ENCODE results near the gene CFL1.

The CFL1 gene

DNA sequence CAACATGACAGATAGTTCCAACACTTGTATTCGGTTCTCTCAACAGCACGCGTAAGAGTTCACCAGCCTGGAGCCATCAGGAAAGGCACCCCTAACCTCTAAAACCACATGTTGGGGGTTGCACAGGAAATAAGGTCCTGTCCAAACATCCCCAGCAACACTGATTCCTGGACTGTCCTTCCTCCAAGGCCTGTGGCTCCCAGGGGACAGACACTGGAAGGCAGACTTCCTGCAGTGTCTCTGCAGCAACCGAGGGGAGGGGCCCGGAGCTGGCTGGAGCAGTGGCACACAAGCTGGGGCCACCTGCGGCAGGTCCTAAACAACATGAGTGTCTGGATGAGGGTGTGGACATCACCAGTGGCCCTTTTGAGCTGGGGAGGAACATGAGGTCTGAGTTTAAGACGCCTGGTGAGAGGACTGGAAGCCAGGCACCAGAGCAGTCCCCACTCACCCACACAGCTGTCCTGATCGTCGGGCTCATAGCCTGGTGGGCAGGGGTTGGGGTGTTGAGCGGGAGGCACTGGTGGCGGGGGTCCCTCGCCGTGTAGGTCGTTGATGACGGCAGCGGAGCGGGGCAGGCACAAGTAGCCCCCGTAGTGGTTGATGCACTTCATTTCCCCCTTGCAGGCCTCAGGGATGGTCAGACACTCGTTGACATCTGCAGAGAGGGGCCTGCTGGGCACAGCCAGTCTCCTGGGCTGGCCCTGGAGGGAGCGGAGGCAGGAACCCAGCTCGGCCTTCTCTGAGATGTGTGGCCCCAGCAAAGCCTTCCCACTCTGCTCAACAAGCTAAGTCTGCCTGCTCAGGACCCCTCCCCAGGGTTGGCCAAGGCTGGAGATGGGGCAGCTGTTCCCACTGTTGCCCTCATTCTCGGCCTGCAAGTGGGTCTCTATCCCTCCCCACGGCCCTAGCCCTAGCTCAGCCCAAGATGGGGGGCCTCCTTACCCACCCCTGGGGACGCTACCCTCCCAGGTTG lies 13.0 kb upstream of the CFL1 start:
- DNase-seq (ENCODE audit: low read depth, low spot score), result peak; percentile 10

DNA sequence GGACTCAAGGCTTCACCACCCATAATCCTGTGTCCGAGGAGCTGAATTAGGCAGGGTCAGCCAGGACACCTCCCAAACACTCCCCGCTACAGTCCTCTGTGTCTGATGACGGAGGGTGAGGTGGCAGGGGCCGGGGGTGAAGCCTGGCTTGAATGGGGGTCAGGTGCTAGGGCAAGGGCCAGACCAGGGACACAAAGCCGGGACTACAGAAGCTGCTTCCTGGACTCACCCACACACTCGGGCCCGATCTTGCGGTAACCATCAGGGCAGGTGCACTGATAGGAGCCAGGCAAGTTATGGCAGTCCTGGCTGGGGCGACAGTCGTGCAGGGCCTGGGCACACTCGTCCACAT lies 12.3 kb upstream of the CFL1 start:
- DNase-seq (ENCODE audit: low read depth, low spot score), result no peak

DNA sequence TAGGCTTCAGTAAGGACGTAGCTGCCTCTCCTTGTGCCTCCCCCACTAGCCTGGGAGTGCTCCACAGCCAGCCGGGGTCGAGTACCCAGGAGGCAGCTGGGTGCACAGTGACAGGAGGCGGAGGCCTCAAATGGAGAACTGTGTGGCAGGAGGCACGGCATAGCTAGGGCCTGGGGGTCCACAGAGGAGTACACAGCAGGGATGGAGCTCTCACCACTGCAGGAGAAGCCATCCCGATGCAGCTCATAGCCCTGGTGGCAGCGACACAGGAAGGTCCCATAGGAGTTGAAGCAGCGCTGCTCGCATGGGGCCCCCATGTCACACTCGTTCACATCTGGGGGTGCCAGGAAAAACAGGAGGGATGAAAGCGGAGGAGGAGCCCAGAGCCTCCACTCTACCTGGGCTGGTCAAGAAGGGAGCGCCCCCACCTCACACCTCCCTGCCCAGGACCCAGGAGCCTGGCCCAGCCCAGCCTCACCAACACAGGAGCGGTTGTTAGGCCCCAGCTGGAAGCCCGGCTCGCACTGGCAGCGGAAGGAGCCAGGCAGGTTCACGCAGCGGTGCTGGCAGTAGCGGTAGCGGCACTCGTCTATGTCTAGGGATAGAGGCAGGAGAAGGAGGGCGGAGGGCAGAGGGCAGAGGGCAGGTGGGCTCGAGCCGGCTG lies 11.8 kb upstream of the CFL1 start:
- DNase-seq (ENCODE audit: low read depth, low spot score), result no peak

DNA sequence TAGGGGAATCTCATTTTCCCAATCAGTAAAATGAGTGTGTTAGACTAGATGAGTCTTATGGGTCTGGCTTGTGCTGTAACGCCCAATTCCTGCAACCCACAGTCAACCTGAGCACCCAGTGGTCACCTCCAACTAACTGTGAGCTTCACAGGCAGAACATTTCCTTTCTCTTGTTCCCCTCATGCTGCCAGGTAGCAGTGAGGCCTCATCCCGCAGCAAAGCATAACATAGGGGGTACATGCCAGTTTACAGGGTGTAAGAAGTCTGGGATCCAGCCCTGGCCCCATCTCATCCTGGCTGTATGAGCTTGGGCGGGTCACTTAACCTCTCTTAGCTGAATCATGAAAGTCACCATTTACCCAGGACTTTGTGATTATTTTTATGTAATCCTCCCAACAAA lies 10.9 kb upstream of the CFL1 start:
- DNase-seq (ENCODE audit: low read depth, low spot score), result no peak

DNA sequence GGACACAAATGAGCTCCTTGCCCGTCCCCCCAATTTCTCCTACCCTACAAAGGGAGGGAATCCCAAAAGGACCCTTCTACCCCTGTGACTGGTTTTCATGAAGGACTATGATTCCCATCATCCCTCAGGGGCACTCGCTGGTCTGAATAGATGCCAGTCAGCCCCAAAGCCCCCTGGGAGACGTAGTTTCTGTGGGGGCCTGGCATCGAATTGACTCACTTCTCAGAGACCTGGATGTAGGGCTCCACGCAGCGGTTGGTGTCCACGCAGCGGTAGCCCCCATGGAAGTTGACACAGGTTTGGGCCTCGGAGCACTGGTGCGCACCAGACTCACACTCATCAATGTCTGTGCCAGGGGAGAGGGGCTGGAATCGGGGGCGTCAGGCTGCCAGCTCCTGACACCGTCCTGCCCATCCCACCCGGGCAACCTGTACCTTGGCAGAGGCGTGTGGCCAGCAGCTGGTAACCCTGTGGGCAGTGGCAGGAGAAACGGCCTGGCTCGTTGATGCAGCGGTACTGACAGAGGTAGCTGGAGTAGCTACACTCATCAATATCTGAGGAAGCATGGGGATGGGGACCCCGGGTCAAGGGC lies 10.2 kb upstream of the CFL1 start:
- peak; percentile 53 for DNase-seq (ENCODE audit: low read depth, low spot score)

DNA sequence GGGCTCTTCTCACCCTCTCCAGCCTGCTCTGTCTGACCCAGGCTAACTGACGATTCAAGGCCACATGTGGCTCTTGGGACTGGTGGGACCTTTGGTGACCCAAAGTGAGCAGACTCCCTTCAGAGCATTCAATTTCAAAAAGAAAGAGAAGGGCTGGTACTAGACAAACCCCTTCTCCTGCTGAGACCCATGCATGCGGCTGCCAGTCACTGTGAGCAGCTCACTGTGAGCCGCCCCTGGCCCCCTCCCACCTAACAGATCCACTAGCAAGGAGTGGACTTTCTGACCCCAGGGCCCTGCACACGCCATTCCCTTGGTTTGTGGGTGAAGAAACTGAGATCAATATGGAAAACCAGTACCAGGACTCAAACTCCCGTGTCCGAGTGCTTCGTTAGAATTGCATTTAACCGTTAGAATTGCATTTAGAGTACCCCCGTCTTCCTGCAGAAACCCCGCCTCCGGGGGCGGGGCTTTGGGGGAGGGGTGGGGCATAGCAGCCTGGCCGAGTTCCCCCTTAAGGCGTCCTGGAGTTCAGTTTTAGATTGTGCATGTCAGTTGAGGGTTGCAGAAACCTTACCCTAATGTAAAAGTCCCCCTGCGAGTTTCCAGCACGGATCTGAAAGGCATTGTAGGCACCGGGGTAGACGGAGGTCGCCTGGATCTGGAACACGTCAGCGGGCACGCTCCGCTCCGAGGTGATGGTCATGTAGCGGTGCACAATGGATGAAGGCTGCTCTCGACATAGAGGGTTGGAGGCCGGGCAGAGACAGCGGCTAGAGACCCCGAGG lies 9.5 kb upstream of the CFL1 start:
- DNase-seq (ENCODE audit: low read depth, low spot score), result peak; percentile 51

DNA sequence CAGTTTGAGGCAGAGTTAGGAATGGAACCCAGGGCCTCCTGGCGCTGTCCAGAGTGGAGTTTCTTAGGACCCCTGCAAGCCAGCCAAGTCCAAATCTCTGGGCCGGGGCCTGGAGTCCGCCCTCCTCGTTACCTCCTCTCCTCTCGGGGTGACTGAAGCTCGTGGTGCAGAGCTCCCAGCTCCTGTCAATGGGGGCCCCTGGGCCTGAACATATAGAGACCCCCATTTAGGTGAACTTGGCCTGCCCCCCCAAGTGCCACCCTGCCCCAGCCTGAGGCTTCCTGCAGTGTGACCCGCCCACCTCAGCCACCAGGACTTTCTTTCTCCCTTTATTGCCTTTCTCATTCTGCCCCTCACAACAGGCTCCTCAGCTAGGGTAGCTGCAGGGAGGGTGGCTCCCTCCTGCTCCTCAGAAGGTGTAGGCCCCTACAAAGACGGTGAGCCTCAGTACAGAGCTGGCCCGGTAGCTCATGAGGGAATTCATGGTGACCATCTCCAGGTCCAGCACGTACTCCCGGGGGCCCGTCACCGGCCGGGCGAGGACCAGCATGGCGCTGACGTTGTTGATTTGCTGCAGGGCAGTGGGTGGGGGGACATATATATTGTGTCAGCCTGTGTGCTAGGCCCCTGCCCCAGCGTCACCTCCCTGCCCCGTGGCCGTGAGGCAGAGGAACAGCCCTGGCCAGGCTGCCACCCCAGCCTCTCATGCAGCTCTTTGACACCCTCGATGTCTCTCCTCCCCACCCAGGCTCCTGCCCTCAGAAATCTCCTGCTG lies 8.7 kb upstream of the CFL1 start:
- DNase-seq (ENCODE audit: low read depth, low spot score), result no peak

DNA sequence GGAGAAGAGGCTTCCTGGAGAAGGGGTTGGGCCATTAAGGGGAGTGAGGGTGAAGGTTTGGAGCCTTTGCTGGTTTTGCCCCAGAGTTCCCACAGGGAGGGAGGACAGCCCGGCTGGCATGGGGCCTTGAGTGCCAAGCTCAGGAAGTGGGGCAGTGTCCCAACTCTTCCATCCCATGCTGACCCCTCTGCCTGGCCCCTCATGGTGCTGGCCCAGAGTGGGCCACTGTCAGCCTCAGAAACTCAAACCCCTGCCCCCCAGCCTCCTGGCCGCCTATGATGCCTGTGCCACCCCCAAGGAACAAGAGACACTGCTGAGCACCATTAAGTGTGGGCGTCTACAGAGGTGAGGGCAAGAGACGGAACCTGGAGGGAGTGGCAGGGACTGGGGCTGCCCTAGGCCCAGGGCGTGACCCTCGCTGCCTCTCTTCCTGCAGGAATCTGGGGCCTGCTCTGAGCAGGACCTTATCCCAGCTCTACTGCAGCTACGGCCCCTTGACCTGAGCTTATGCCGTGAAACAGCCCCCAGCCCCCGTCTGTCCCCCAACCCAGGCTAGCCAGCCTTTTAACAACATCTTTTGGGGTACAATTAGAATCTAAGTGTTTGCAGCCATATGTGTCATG lies 7.7 kb upstream of the CFL1 start:
- no peak for DNase-seq (ENCODE audit: low read depth, low spot score)

DNA sequence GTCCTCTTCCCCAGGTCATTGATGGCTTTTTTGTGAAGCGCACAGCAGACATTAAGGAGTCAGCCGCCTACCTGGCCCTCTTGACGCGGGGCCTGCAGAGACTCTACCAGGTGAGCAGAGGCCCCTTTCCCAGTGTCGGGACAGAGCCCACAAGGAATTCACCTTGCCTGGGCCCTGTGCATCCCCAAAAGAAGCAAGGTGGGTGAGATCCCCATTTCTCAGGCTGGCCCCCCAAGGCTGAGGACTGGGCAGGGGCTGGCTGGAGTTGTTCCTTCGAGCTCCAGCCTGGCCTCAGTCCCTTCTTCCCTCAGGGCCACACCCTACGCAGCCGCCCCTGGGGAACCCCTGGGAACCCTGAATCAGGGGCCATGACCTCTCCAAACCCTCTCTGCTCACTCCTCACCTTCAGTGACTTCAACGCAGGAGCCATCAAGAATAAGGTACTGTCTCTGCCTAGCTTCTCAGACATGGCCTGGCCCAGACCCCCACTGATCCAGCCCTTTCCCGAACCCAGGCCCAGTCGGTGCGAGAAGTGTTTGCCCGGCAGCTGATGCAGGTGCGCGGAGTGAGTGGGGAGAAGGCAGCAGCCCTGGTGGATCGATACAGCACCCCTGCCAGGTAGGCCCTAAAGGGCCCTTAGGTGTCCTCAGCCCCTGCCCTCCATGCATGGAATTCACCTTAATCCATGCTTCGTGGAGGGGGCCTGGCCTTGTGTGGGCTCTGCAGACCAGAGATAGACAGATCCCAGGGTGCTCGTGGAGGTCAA lies 6.9 kb upstream of the CFL1 start:
- DNase-seq (ENCODE audit: low read depth, low spot score), result no peak

DNA sequence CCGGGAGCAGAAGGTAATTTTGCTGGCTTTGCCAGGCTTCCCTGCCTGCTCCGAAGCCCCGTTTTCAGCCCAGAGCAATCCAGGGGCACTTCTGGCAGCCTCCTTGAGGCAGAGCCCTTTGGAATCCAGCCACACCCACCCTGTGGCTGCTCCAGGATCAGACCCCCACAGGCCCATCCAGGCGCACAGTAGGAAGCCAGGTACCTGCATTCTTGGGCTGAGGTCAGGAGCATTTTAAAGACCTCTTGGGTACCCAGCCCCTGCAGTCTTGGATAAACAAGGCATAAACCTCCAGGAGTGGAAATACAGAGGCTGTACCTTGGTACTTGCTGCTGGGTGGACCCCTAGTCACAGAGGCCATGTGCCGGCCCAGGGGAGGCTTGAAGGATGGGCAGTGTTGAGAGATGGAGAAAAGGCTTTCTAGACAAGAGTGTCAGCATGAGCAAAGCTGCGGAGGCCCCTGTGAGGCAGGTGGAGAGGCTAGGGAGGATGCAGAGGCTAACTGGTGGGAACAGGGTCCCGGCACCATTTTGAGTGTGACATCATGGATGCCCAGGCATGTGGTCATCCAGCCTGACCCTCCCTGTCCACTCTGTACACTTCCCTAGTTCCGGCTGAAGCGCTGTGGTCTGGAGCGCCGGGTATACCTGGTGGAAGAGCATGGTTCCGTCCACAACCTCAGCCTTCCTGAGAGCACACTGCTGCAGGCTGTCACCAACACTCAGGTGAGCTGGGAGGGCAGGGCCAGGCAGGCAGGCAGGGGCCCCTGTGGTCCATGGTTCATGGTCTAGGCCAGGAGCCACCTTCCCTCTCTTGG lies 6.1 kb upstream of the CFL1 start:
- no peak for DNase-seq (ENCODE audit: low read depth, low spot score)

DNA sequence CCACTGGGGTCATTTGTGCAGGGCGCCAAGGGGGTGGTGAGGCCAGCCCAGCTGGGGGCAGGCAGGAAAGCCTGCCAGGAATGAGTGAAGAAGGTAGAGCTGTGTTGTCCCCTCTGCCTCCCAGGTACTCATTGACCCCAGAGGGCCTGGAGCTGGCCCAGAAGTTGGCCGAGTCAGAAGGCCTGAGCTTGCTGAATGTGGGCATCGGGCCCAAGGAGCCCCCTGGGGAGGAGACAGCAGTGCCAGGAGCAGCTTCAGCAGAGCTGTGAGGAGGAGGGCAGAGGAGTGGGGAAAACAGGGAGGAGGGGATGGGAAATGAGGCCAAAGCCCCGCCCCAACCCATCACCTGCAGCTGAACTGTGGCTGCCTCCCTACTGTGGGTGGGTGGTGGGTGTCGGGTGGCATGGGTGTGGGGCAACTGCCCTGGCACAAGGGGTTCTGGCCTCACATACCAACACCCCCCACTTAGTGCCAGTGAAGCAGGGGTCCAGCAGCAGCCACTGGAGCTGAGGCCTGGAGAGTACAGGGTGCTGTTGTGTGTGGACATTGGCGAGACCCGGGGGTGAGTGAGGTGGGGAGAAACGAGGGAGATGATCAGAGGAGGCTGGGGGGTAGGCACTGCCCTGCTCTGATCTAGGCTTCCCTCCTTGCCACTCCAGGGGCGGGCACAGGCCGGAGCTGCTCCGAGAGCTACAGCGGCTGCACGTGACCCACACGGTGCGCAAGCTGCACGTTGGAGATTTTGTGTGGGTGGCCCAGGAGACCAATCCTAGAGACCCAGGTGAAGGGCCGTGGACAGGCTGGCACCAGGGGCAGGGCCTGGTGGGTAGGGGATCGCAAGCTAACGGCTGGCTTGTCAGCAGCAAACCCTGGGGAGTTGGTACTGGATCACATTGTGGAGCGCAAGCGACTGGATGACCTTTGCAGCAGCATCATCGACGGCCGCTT lies 5.2 kb upstream of the CFL1 start:
- no peak for DNase-seq (ENCODE audit: low read depth, low spot score)

DNA sequence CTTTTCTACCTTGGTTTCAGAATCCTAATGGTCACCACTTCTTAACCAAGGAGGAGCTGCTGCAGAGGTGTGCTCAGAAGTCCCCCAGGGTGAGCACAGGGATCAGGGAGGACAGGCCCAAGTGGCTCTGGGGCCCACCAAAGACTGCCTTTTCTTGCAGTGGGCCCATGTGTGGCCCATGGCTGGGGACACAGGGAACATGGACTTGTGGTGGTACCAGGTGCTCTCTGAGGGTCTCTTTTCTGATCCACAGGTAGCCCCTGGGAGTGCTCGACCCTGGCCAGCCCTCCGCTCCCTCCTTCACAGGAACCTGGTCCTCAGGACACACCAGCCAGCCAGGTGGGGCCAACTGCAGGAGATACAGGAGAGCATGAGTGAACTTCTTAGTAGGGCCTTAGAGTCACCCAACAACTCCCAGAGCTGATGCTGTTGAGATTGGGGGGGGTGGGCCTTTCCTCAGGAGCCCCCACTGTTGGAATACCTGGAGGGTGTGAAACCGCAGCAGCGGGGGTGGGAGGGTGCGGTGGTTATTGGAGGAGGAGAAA lies 4.3 kb upstream of the CFL1 start:
- no peak for DNase-seq (ENCODE audit: low read depth, low spot score)

DNA sequence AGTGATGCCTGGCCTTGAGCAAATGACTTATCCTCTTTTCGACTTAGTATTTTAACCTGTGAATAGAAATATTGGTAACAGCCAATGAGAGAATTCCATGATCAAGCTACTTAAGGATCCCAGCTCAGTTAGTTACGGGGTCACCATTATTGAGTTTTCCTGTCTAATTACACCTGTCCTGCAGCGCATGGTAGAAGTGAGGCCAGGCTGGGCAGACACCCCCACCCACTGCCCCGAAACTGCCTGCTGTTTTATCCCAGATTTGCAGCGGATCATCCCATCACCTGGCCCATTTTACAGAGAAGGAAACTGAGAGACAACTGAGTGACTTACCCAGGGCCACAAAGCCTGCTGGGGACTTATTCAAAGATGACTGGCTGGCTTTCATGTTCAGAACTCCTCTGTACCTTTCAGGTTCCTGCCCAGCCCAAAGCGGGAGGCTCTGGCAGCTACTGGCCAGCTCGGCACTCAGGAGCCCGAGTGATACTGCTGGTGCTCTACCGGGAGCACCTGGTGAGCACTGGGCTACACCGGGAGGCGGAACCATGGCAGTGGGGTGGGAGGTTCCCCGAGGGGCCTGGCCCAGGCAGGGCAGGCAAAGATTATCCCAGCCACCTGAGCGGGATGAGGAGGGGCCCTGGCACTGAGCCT lies 3.7 kb upstream of the CFL1 start:
- DNase-seq (ENCODE audit: low read depth, low spot score), result no peak

DNA sequence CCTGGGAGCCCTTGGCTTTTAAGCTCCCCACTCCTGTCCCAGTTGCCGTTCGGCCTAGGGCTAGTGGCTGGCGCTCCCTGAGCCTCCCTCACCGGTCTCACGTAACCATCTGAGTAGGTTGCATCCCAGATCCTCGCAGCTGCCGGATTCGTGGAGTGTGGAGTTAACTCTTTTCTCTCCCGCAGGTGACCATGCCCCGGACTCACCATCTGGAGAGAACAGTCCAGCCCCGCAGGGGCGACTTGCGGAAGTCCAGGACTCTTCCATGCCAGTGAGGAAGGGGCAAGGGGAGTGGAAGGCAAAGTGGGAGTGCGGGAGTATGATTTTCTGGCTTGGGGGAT lies 3.2 kb upstream of the CFL1 start:
- DNase-seq (ENCODE audit: low read depth, low spot score), result no peak

DNA sequence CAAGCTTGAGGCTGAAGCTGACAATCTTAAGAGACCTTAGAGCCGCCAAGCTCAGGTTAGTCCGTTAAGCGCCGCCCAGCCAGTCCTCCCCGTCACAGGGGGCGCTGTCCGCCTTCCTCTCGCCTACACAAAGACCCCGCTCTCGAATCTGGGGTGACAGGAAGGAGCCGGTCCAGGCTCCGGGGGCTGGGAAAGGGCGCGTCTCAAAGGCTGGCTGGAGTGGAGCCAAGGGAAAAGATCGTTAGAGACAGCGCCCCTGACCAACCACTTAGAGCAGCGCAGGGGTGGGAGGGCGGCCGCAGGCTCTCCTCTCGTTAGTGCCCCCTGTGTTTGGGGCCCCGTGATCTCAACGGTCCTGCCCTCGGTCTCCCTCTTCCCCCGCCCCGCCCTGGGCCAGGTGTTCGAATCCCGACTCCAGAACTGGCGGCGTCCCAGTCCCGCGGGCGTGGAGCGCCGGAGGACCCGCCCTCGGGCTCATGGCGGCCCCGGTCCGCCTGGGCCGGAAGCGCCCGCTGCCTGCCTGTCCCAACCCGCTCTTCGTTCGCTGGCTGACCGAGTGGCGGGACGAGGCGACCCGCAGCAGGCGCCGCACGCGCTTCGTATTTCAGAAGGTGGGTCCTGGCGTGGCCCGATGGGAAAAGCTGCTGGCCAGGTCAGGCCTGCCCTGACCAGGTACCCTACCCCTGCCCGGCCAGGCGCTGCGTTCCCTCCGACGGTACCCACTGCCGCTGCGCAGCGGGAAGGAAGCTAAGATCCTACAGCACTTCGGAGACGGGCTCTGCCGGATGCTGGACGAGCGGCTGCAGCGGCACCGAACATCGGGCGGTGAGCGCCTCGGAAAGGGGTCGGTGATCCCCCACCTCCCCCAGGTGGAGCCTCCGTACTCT lies 2.5 kb upstream of the CFL1 start, which contains the start of gene MUS81:
TSS of gene MUS81 (plus strand) at position 156 of the 887 bp plus-strand sequence. CDS start at position 477, 321 bp downstream.
- DNase-seq (ENCODE audit: low read depth, low spot score), result peak; percentile 99

DNA sequence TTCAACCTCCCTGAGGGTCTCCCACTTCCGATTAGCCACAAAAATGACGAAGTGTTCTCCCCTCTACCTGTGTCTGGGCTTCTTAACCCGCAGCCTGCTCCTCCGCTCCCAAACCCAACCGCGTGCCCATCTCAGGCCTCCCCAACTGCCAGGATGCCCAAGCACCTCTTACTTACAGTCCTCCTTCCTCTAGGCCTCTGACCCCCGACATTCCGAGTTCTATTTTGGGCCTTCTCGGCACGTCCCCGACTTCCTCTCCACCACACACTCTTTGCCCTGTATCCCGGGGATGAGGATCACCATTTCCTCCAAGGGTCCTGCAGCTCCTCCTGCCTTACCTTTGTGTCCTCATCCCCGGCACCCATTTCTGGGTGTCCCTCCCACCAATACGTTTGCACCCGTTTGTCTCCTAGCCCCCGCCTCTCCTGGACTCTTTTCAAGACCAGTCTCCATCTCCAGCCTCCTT lies 1.9 kb upstream of the CFL1 start:
- DNase-seq (ENCODE audit: low read depth, low spot score), result no peak
